GM12878 (cell line): Measurements from ENCODE around the gene PRPF18. TPM values are rescaled to one million over a fixed set of nuclear protein-coding genes. Genes with fewer than 3 reads are reported as not detected.

Source experiments
- ATAC-seq: fragments of 200-7000 bp; cut with Tn5 transposase; 3 replicates; pipeline ENCODE4 v1.9.1; 2020; ENCODE audit warnings: mild to moderate bottlenecking, moderate library complexity
- BruUV-seq: library from RNA; stranded (reverse); fragments of 400-500 nt; replicated peaks from 2 replicates; lab custom pipeline; 2021; lab: Mats Ljungman, UMichigan
- CTCF ChIA-PET: fragments of 300-600 bp; sonication (Branson Sonifier 250); formaldehyde crosslinking; extraction: SDS; loops from one replicate; lab custom pipeline; 2021; ENCODE audit warnings: inconsistent platforms; lab: Yijun Ruan, JAX
- POLR2A ChIA-PET: fragments of 350-600 bp; formaldehyde crosslinking; extraction: SDS; loops from one replicate; lab custom pipeline; 2021; ENCODE audit warnings: inconsistent platforms; lab: Charles Lee
- RAD21 ChIA-PET: fragments of 300-600 bp; sonication (Branson Sonifier 250); formaldehyde crosslinking; loops from one replicate; lab custom pipeline; 2023; ENCODE audit warnings: antibody characterized with exemption; ENCODE audit not compliant: unreplicated experiment; lab: Charles Lee
- SMC1A ChIA-PET: fragments of 300-600 bp; sonication (Branson Sonifier 250); formaldehyde crosslinking; loops from one replicate; lab custom pipeline; 2023; ENCODE audit not compliant: unreplicated experiment, uncharacterized antibody; lab: Charles Lee
- DNase-seq: peaks from one replicate; pipeline ENCODE4 v3.0.0-alpha.2; 2011; ENCODE audit warnings: low read depth, low spot score
- FAIRE-seq: peaks from 3 replicates; lab custom pipeline; 2011; peaks lifted over from hg19 to GRCh38; lab: Jason Lieb, UNC
- H2AFZ ChIP-seq: 2 replicates; pipeline ENCODE4 v1.6.0; 2011; ENCODE audit warnings: low read depth, low read length, control low read depth; ENCODE audit not compliant: control insufficient read depth
- H3K27ac ChIP-seq: 2 replicates; pipeline ENCODE4 v1.5.1; 2011; ENCODE audit warnings: control low read depth; ENCODE audit not compliant: control insufficient read depth, insufficient read depth
- H3K27me3 ChIP-seq, 2 experiments: replicated peaks in 1 of 2; 2 replicates each; pipeline versions ENCODE4 v1.6.0 to v1.6.1; 2011; ENCODE audit warnings: low read length in 1 of 2; ENCODE audit not compliant: control insufficient read depth in 2 of 2, insufficient read depth in 2 of 2
- H3K36me3 ChIP-seq, 2 experiments: 2 replicates each; pipeline ENCODE4 v1.5.1; 2011; ENCODE audit warnings: low read length in 1 of 2; ENCODE audit not compliant: control insufficient read depth in 2 of 2, insufficient read depth in 2 of 2
- H3K4me1 ChIP-seq: 2 replicates; pipeline ENCODE4 v1.6.1; 2011; ENCODE audit warnings: mild to moderate bottlenecking, low read length, moderate library complexity, mixed read lengths; ENCODE audit not compliant: control insufficient read depth, insufficient read depth
- H3K4me2 ChIP-seq: 2 replicates; pipeline ENCODE4 v1.6.0; 2011; ENCODE audit warnings: control low read depth; ENCODE audit not compliant: control insufficient read depth, insufficient read depth
- H3K4me3 ChIP-seq: fragments of 200-600 bp; sonication (generic); 2 replicates; pipeline ENCODE4 v1.5.1; 2016
- H3K79me2 ChIP-seq: 2 replicates; pipeline ENCODE4 v1.6.0; 2011; ENCODE audit warnings: low read length; ENCODE audit not compliant: control insufficient read depth, insufficient read depth
- H3K9ac ChIP-seq: 2 replicates; pipeline ENCODE4 v1.8.0; 2011; ENCODE audit warnings: low read length, control low read depth, mixed read lengths; ENCODE audit not compliant: control insufficient read depth, insufficient read depth
- H3K9me3 ChIP-seq: replicated peaks from 3 replicates; pipeline ENCODE4 v1.5.1; 2011; ENCODE audit warnings: mild to moderate bottlenecking, low read length; ENCODE audit not compliant: control insufficient read depth, insufficient read depth
- H4K20me1 ChIP-seq: 2 replicates; pipeline ENCODE4 v1.6.0; 2011; ENCODE audit not compliant: control insufficient read depth, insufficient read depth
- ATF2 ChIP-seq: IDR thresholded peaks from 2 replicates; pipeline ENCODE4 v1.6.1; 2012; ENCODE audit warnings: low read length, inconsistent platforms
- BCL11A ChIP-seq: IDR thresholded peaks from 2 replicates; pipeline ENCODE4 v1.6.1; 2011; ENCODE audit warnings: low read depth, low read length
- BHLHE40 ChIP-seq, 2 experiments: fragments of 450-650 bp in 1 of 2; IDR thresholded peaks; 2 replicates each; pipeline ENCODE4 v1.6.1; 2011 to 2017; ENCODE audit warnings: low read depth in 2 of 2, borderline replicate concordance in 1 of 2, improper control_type of control experiment in 1 of 2, low read length in 1 of 2, mild to moderate bottlenecking in 1 of 2
- ESRRA ChIP-seq: IDR thresholded peaks from 2 replicates; pipeline ENCODE4 v1.6.1; 2012; ENCODE audit warnings: mild to moderate bottlenecking, low read length, improper control_type of control experiment
- FOS ChIP-seq: IDR thresholded peaks from 3 replicates; pipeline ENCODE4 v1.6.1; 2011; ENCODE audit warnings: borderline replicate concordance; ENCODE audit not compliant: insufficient read length; ENCODE audit errors: extremely low read depth
- GATAD2B ChIP-seq: fragments of 450-650 bp; conservative IDR thresholded peaks from 2 replicates; pipeline ENCODE4 v1.6.1; 2017; ENCODE audit warnings: low read depth, mild to moderate bottlenecking, moderate library complexity
- IKZF2 ChIP-seq, 2 experiments: fragments of 450-650 bp; IDR thresholded peaks; 2 replicates each; pipeline ENCODE4 v1.6.1; 2017; ENCODE audit warnings: mild to moderate bottlenecking in 2 of 2, moderate library complexity in 2 of 2
- IRF3 ChIP-seq: fragments of 450-650 bp; IDR thresholded peaks from 2 replicates; pipeline ENCODE4 v1.6.1; 2014; ENCODE audit warnings: mild to moderate bottlenecking
- JUNB ChIP-seq: IDR thresholded peaks from 2 replicates; pipeline ENCODE4 v1.6.1; 2016; ENCODE audit warnings: antibody characterized with exemption, mild to moderate bottlenecking
- KAT2A ChIP-seq: conservative IDR thresholded peaks from 2 replicates; pipeline ENCODE4 v1.6.1; 2011; ENCODE audit warnings: low read depth, low read length; ENCODE audit not compliant: control insufficient read depth
- KLF5 ChIP-seq: fragments of 450-650 bp; IDR thresholded peaks from 2 replicates; pipeline ENCODE4 v1.6.1; 2014; ENCODE audit warnings: mild to moderate bottlenecking; ENCODE audit not compliant: partially characterized antibody
- MTA2 ChIP-seq: fragments of 450-650 bp; IDR thresholded peaks from 2 replicates; pipeline ENCODE4 v1.6.1; 2016; ENCODE audit warnings: low read depth, mild to moderate bottlenecking, moderate library complexity
- PAX5 ChIP-seq: IDR thresholded peaks from 2 replicates; pipeline ENCODE4 v1.6.1; 2011; ENCODE audit warnings: low read depth, low read length, borderline replicate concordance
- RAD51 ChIP-seq: fragments of 450-650 bp; IDR thresholded peaks from 2 replicates; pipeline ENCODE4 v1.6.1; 2016; ENCODE audit warnings: moderate library complexity, mild to moderate bottlenecking, inconsistent platforms
- SUPT20H ChIP-seq: IDR thresholded peaks from 2 replicates; pipeline ENCODE4 v1.6.1; 2011; ENCODE audit warnings: low read depth, mild to moderate bottlenecking, low read length, moderate library complexity, borderline replicate concordance; ENCODE audit not compliant: control insufficient read depth
- TARDBP ChIP-seq: IDR thresholded peaks from 2 replicates; pipeline ENCODE4 v1.6.1; 2016; ENCODE audit warnings: borderline replicate concordance
- ZBTB4 ChIP-seq: fragments of 450-650 bp; formaldehyde crosslinking; IDR thresholded peaks from 2 replicates; pipeline ENCODE4 v1.4.0; 2022; ENCODE audit warnings: mild to moderate bottlenecking, moderate library complexity
- ZNF217 ChIP-seq: fragments of 450-650 bp; IDR thresholded peaks from 2 replicates; pipeline ENCODE4 v1.6.1; 2017; ENCODE audit warnings: antibody characterized with exemption, mild to moderate bottlenecking
- WGBS: methylation state at CpG from one replicate; pipeline ENCODE4 v1.1.6; 2016; ENCODE audit warnings: low lambda C conversion rate; ENCODE audit not compliant: insufficient replicate concordance, insufficient coverage; ENCODE audit errors: missing lambda C conversion rate; 5-methylcytosine and 5-hydroxymethylcytosine counted together
- in situ Hi-C: fragments of 300-500 bp; cut with MboI; formaldehyde crosslinking; loops from 9 replicates; pipeline ENCODE4 v1.14.3; 2018; ENCODE audit warnings: mixed read lengths
- intact Hi-C: fragments of 100-400 bp; cut with micrococcal nuclease; formaldehyde crosslinking; loops from one replicate; pipeline ENCODE4 v1.14.2; 2022; ENCODE audit not compliant: unreplicated experiment
- polyA plus RNA-seq, 11 experiments: library from polyadenylated mRNA; depleted of rRNA in 4 of 11; unstranded in 6 of 11; stranded (reverse) in 5 of 11; fragments of >200 nt; fragmentation: Nextera tagmentation in 4 of 11; fragmentation: Illumina TruSeq in 1 of 11; extraction: Ambion mirVana in 4 of 11; extraction: Trizol in 1 of 11; gene quantifications; 1 replicate in 1 of 11; 2 replicates in 10 of 11; pipeline versions ENCODE4 v1.2.1 to v1.2.3, GENCODE V29; 2011 to 2016; ENCODE audit warnings: inconsistent platforms in 2 of 11, missing spikeins in 2 of 11, low read depth in 1 of 11
- total RNA-seq, 4 experiments: library from RNA; depleted of rRNA in 3 of 4; stranded (reverse); fragments of >200 nt in 3 of 4; fragmentation: Illumina TruSeq in 1 of 4; extraction: Trizol in 1 of 4; gene quantifications; 2 replicates each; pipeline versions ENCODE4 v1.2.1 to v1.2.3, GENCODE V29; 2013 to 2021

PRPF18 gene
- total and polyA plus RNA-seq, 10 of the 15 experiments (the other 5 are each of a cell fraction or from before 2014, with no cell fraction given): 15.6 to 35.8 (median 28.8) TPM

GRCh38 chr10:13563481-13564445 is 23.0 kb upstream of the PRPF18 start (continued):
- TF ChIP-seq ESRRA (no peak), MTA2 (no peak), KLF5 (no peak), IKZF2 (IDR thresholded peaks at IDR 0.05) (no peak), BCL11A (no peak), ATF2 (no peak), PAX5 (no peak), IRF3 (no peak)
- TF ChIP-seq, all 136 proteins: peak for 0

GRCh38 chr10:13564576-13564975 is 22.2 kb upstream of the PRPF18 start:
- SMC1A ChIA-PET: no interaction called here
- H3K27me3 ChIP-seq: peaks cover 0 to 3% of the 10 kb centered on the region in 2 experiments; a peak in 1 of 4 replicates
- no peaks in the 10 kb centered on the region for H3K9me3 ChIP-seq
- BruUV-seq: no TSS peak
- H3K9ac ChIP-seq: no peak overlapping the region
- RAD21 ChIA-PET: no interaction called here
- in situ Hi-C loops: no loop called here
- H3K79me2 ChIP-seq: no peaks in the 10 kb centered on the region
- no peak overlapping the region for H3K4me3 ChIP-seq
- no peak overlapping the region for H2AFZ ChIP-seq
- H3K36me3 ChIP-seq: no peaks in the 10 kb centered on the region
- intact Hi-C loops: no loop called here
- no peaks in the 10 kb centered on the region for H3K4me1 ChIP-seq
- ATAC-seq: no peak
- POLR2A ChIA-PET: no interaction called here
- no peak for FAIRE-seq
- DNase-seq: no peak
- CTCF ChIA-PET: no interaction called here
- H4K20me1 ChIP-seq: no peaks in the 10 kb centered on the region
- H3K27ac ChIP-seq: no peak overlapping the region
- 18% methylated on average over 3 of the region's 3 CpGs for WGBS
- H3K4me2 ChIP-seq: no peak overlapping the region
- TF ChIP-seq JUNB: no peak
- TF ChIP-seq TARDBP: no peak
- TF ChIP-seq SUPT20H: no peak
- no peak for TF ChIP-seq KLF5
- TF ChIP-seq RAD51: no peak
- TF ChIP-seq KAT2A: no peak
- no peak for TF ChIP-seq ZBTB4 (CRISPR knock-in tag)
- TF ChIP-seq BHLHE40 (IDR thresholded peaks at IDR 0.05; ENCODE audit: borderline replicate concordance in 1 of 2, low read depth in 2 of 2, low read length in 1 of 2): no peak
- no peak for TF ChIP-seq ZNF217
- TF ChIP-seq FOS: no peak
- TF ChIP-seq GATAD2B: no peak
